HG02884 (cell line): ENCODE results near the gene C19orf85.

Experiments
- ATAC-seq: cut with Tn5 transposase; IDR thresholded peaks from one replicate; pipeline ENCODE4 v1.9.1; 2021; ENCODE audit warnings: mild to moderate bottlenecking, moderate library complexity; ENCODE audit not compliant: unreplicated experiment

C19orf85 gene

GRCh38 chr19:55489711-55490477 lies 25.3 kb upstream of the C19orf85 start:
- ATAC-seq, result no peak

- ATAC-seq, result no peak
These were observed 24.6 kb upstream of the C19orf85 start for GRCh38 chr19:55488986-55489710.

GRCh38 chr19:55487924-55488687 lies 23.6 kb upstream of the C19orf85 start, which contains the start of gene SSC5D:
SSC5D (plus strand) TSS chr19:55488436; CDS start chr19:55488590, 154 bp downstream.
- ATAC-seq, result no peak

GRCh38 chr19:55486971-55487923 lies 22.7 kb upstream of the C19orf85 start:
- no peak for ATAC-seq

GRCh38 chr19:55486043-55486970 lies 21.8 kb upstream of the C19orf85 start:
- no peak for ATAC-seq

- ATAC-seq, result no peak
These were observed 21.0 kb upstream of the C19orf85 start for GRCh38 chr19:55485439-55486011.

- ATAC-seq, result no peak
These were observed 20.3 kb upstream of the C19orf85 start, which contains the start of gene NAT14 for GRCh38 chr19:55484593-55485438. NAT14 (plus strand) TSS chr19:55485188; CDS start chr19:55485709, 521 bp downstream.

GRCh38 chr19:55483706-55484592 lies 19.4 kb upstream of the C19orf85 start:
- ATAC-seq, result no peak

- ATAC-seq, result no peak
These were observed 18.6 kb upstream of the C19orf85 start for GRCh38 chr19:55482967-55483705.

GRCh38 chr19:55482156-55482961 lies 17.8 kb upstream of the C19orf85 start:
- no peak for ATAC-seq

GRCh38 chr19:55481794-55482155 lies 17.2 kb upstream of the C19orf85 start:
- ATAC-seq, result no peak

GRCh38 chr19:55481148-55481793 lies 16.7 kb upstream of the C19orf85 start:
- no peak for ATAC-seq

GRCh38 chr19:55479451-55480230 lies 15.1 kb upstream of the C19orf85 start:
- no peak for ATAC-seq

GRCh38 chr19:55479045-55479444 lies 14.5 kb upstream of the C19orf85 start:
- ATAC-seq, result no peak
